Measurements from ENCODE around the gene GNAT1. TPM values are rescaled to one million over a fixed set of nuclear protein-coding genes. Genes with fewer than 3 reads are reported as not detected.

GNAT1 gene
- total and polyA plus RNA-seq, 2 of the 13 experiments (the other 11 are each of a cell fraction or from before 2014, with no cell fraction given), result 0.15 TPM; not detected in 1

DNA sequence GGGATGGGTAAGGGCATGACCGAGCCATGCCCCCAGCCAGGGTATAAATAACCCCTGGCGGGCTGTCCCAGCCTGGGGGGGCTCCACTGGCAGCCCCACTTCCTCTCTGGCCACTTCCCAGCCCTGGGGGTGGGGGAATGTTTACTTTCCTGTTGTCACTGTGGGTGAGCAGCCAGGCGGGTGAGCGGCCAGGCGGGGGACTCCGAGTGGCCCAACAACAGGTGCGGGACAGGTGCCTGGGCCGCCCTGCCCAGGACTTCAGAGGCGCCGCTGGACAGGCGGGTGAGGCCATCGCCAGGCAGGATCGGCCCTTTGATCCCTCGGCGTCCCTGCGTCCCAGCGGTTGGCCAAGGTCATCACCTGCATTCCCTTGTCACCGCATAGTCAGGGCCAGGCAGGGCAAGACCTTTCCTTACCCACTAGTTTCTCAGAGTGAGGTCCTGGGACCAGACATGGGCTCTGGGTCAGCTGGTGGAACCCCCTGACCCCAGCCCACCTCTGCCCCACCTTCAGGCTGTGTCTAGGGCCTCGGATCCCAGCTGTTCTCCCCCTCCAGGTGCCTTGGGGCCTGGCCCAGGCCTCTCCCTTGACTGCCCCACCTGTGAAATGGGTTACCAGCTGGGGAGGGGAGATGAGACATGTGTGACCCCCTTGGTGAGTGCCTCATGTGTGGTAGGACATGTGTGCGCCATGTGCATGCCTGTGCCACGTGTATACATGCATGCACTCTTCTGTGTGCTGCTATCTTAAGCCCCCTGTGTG lies 19.7 kb upstream of the GNAT1 start (continued):
- TF ChIP-seq, protein P1, sequence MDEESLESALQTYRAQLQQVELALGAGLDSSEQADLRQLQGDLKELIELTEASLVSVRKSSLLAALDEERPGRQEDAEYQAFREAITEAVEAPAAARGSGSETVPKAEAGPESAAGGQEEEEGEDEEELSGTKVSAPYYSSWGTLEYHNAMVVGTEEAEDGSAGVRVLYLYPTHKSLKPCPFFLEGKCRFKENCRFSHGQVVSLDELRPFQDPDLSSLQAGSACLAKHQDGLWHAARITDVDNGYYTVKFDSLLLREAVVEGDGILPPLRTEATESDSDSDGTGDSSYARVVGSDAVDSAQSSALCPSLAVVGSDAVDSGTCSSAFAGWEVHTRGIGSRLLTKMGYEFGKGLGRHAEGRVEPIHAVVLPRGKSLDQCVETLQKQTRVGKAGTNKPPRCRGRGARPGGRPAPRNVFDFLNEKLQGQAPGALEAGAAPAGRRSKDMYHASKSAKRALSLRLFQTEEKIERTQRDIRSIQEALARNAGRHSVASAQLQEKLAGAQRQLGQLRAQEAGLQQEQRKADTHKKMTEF (CRISPR knock-in tag; IDR thresholded peaks at IDR 0.05), result peak; percentile 100
- TF ChIP-seq EEA1 (CRISPR knock-in tag; IDR thresholded peaks at IDR 0.05; ENCODE audit: borderline replicate concordance), result 0 out of 2 replicates have a peak, but pooled peaks have one; percentile 18
- no peak for TF ChIP-seq ZNF83 (CRISPR knock-in tag; IDR thresholded peaks at IDR 0.05; ENCODE audit: borderline replicate concordance)
- 0 out of 2 replicates have a peak, but pooled peaks have one; percentile 25 for TF ChIP-seq ZNF383 (CRISPR knock-in tag; IDR thresholded peaks at IDR 0.05; ENCODE audit: borderline replicate concordance)
- TF ChIP-seq, protein P2, sequence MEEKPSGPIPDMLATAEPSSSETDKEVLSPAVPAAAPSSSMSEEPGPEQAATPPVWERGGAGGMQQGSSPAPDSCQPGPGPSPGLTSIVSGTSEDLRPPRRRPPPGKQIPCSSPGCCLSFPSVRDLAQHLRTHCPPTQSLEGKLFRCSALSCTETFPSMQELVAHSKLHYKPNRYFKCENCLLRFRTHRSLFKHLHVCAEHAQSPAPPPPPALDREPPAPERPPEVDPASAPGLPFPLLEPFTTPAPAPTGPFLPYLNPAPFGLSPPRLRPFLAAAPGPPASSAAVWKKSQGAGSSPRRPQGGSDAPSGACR (CRISPR knock-in tag; IDR thresholded peaks at IDR 0.05), result peak; percentile 98
- no peak for TF ChIP-seq REL (CRISPR knock-in tag; conservative IDR thresholded peaks at IDR 0.05)
- TF ChIP-seq ZBTB33 (CRISPR knock-in tag; IDR thresholded peaks at IDR 0.05), result peak; percentile 90
- peak; percentile 99 for TF ChIP-seq THRA (CRISPR knock-in tag; IDR thresholded peaks at IDR 0.05; ENCODE audit: borderline replicate concordance)
- TF ChIP-seq ZNF441 (CRISPR knock-in tag; IDR thresholded peaks at IDR 0.05; ENCODE audit: borderline replicate concordance), result peak; percentile 77; the same call in 1 of the 2 replicates
- TF ChIP-seq TMF1 (CRISPR knock-in tag; IDR thresholded peaks at IDR 0.05; ENCODE audit: low read depth), result no peak

Data from HepG2 (cell line).